Stomach (tissue), 9 donors: ENCODE measurements around the gene ATF7IP. TPM values are rescaled to one million over a fixed set of nuclear protein-coding genes. Genes with fewer than 3 reads are reported as not detected.

ENCODE experiments used
- DNase-seq, 2 donors: peaks; one replicate each; pipeline versions ENCODE4 v3.0.0 to v3.0.0-alpha.2; 2013 to 2019
- H3K27ac ChIP-seq, 5 donors: fragments of 200-600 bp in 4 of 5; sonication (generic) in 4 of 5; one replicate each; pipeline ENCODE4 v1.5.1; 2013 to 2019; ENCODE audit warnings: mild to moderate bottlenecking in 1 of 5, moderate library complexity in 1 of 5
- H3K27me3 ChIP-seq, 3 donors: fragments of 200-600 bp; sonication (generic); one replicate each; pipeline ENCODE4 v1.5.1; 2017 to 2019; ENCODE audit warnings: mixed run types in 1 of 3
- H3K36me3 ChIP-seq, 4 donors: fragments of 200-600 bp; sonication (generic); 1 replicate in 3 of 4; 2 replicates in 1 of 4; pipeline ENCODE4 v1.5.1; 2016 to 2019
- H3K4me1 ChIP-seq, 4 donors: fragments of 200-600 bp; sonication (generic); one replicate each; pipeline ENCODE4 v1.5.1; 2016 to 2019
- H3K4me3 ChIP-seq, 4 donors: fragments of 200-600 bp; sonication (generic) in 3 of 4; one replicate each; pipeline ENCODE4 v1.5.1; 2016 to 2019; ENCODE audit warnings: mild to moderate bottlenecking in 1 of 4
- H3K9me3 ChIP-seq, 4 donors: fragments of 200-600 bp; sonication (generic); one replicate each; pipeline ENCODE4 v1.5.1; 2016 to 2019
- CTCF ChIP-seq, 7 experiments: fragments of 450-650 bp in 4 of 7; fragments of 200-600 bp in 3 of 7; sonication (generic) in 3 of 7; IDR thresholded peaks; one replicate each; pipeline ENCODE4 v1.5.1; 2016 to 2019; ENCODE audit warnings: antibody characterized with exemption in 7 of 7, control low read depth in 2 of 7, mild to moderate bottlenecking in 1 of 7
- EP300 ChIP-seq: sonication (generic); formaldehyde crosslinking; IDR thresholded peaks from one replicate; pipeline ENCODE4 v1.6.1; 2017; ENCODE audit warnings: antibody characterized with exemption
- POLR2A ChIP-seq, 4 donors: fragments of 450-650 bp; IDR thresholded peaks; one replicate each; pipeline ENCODE4 v1.6.1; 2016; ENCODE audit warnings: antibody characterized with exemption in 4 of 4, control low read depth in 2 of 4, mild to moderate bottlenecking in 1 of 4, moderate library complexity in 1 of 4
- POLR2AphosphoS5 ChIP-seq, 3 donors: sonication (generic); formaldehyde crosslinking; IDR thresholded peaks; one replicate each; pipeline ENCODE4 v1.6.1; 2016; ENCODE audit warnings: antibody characterized with exemption in 3 of 3
- WGBS, 5 donors: extraction: QIAGEN DNeasy Blood & Tissue Kit in 3 of 5; methylation state at CpG; one replicate each; pipeline versions ENCODE4 v1.1.5 to v1.1.7; 2013 to 2018; 5-methylcytosine and 5-hydroxymethylcytosine counted together
- intact Hi-C: fragments of 100-400 bp; cut with DNase I; formaldehyde crosslinking; loops from one replicate; pipeline ENCODE4 v1.15.1; 2023; ENCODE audit warnings: low total_unique reads
- polyA plus RNA-seq, 3 donors: library from polyadenylated mRNA; stranded (reverse); fragments of 200-250 nt; gene quantifications; one replicate each; pipeline ENCODE4 v1.2.3, GENCODE V29; 2013
- total RNA-seq, 5 donors: library from RNA; depleted of rRNA; stranded (reverse); fragments of >200 nt; gene quantifications; one replicate each; pipeline versions ENCODE4 v1.1.0 to v1.2.3, GENCODE V29; 2014 to 2016
- donor health status: healthy with polysubstance abuse.
- donor health status: Bipolar disorder and iron deficiency.
- donor health status: healthy.

ATF7IP gene
- total and polyA plus RNA-seq, 8 donors: 4.9 to 91.0 (median 49.8) TPM

DNA sequence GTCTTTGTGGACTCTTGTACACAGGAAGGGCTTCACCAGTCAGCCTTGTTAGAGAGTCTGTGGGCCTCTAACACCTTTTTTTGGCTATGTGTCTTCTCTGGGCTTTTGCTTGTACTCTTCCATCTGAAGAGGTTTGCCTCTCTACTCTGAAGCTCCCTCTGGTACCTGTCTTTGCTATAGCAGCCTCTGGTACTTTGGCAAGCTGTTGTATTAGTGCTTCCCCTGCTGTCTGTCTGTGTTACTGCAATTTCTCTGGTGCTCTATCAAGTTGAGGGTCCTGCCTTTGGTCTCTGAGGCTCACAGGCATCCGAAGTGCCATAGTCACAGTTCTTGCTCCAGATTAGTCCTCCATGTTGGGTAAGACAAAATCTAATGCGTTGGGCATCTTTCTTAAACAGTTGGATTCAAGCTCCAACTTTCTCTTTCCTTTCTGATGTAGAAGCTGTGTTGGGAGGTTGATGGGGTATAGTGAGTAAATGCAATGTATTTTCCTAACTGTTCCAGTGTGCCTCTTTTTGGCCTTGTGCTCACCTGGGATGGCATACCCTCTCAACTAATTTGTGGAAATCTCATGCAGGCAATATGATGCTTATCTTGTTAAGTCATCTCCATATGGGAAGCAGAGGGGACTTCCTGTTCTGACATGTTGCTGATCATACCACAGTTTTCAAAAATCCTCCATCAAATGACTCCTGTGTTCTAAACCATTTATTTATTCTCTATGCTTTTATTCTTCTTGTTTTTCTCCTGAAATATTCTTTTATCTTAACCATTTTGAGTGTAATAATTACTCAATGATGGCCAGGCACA is 88.8 kb downstream of the ATF7IP start:
- no peaks in the 10 kb centered on the region for H3K9me3 ChIP-seq
- DNase-seq: peak in 1 of 2 donors; percentile 61
- no peak overlapping the region for H3K4me3 ChIP-seq
- peaks cover 7 to 79% (median 61%) of the 10 kb centered on the region in 4 donors for H3K36me3 ChIP-seq
- no peaks in the 10 kb centered on the region for H3K27me3 ChIP-seq
- peaks cover 0 to 36% (median 8%) of the 10 kb centered on the region in 4 donors for H3K4me1 ChIP-seq
- no peak overlapping the region for H3K27ac ChIP-seq
- intact Hi-C loops: no loop called here
- peak in 5 of 7 experiments; percentile 18 to 74 (median 34) for TF ChIP-seq CTCF (IDR thresholded peaks at IDR 0.05)
- no peak for TF ChIP-seq EP300
- no peak for TF ChIP-seq POLR2AphosphoS5 (IDR thresholded peaks at IDR 0.05)
- no peak for TF ChIP-seq POLR2A (IDR thresholded peaks at IDR 0.05)
- 70 to 88% (median 74%) methylated on average over 2 of the region's 2 CpGs for WGBS, 5 donors

DNA sequence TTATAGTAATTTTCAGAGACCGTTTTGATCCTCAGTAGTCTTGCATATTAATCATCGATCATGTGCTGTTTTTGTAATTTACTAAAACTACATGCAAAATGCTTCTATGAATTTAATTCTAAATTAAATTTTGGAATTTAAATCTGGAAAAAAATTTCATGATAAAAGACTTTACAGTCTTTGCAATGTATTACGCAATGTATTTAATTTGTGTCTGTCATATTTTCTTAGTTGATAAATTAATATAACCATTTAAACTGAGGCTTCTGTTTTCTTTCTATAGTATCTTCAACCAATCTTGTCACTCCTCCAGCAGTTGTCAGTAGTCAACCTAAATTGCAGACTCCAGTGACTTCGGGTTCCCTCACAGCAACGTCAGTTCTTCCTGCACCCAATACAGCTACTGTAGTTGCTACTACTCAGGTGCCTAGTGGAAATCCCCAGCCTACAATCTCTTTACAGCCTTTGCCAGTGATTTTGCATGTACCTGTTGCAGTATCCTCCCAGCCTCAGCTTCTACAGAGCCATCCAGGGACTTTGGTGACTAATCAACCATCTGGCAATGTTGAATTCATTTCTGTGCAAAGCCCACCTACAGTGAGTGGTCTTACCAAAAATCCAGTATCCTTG is 94.8 kb downstream of the ATF7IP start:
- DNase-seq: peak in 1 of 2 donors; percentile 4
- no peaks in the 10 kb centered on the region for H3K27me3 ChIP-seq
- H3K36me3 ChIP-seq: peaks cover 13 to 72% (median 59%) of the 10 kb centered on the region in 4 donors
- H3K27ac ChIP-seq: no peak overlapping the region
- WGBS, 5 donors: 87 to 96% (median 95%) methylated on average over 5 of the region's 5 CpGs
- no peak overlapping the region for H3K4me3 ChIP-seq
- no peaks in the 10 kb centered on the region for H3K9me3 ChIP-seq
- H3K4me1 ChIP-seq: peaks cover 0 to 6% (median 0%) of the 10 kb centered on the region in 4 donors
- no peak for TF ChIP-seq POLR2AphosphoS5 (IDR thresholded peaks at IDR 0.05)
- TF ChIP-seq CTCF (IDR thresholded peaks at IDR 0.05): no peak
- no peak for TF ChIP-seq EP300
- TF ChIP-seq POLR2A (IDR thresholded peaks at IDR 0.05): no peak
- intact Hi-C loops: no loop called here

- peaks cover 9 to 58% (median 46%) of the 10 kb centered on the region in 4 donors for H3K9me3 ChIP-seq
These were observed 106.0 kb downstream of the ATF7IP start for GRCh38 chr12:14471497-14471896.

More at GRCh38 chr12:14471497-14471896, 106.0 kb downstream of the ATF7IP start:
- H3K4me1 ChIP-seq: no peaks in the 10 kb centered on the region
- intact Hi-C loops: no loop called here
- no peak overlapping the region for H3K27ac ChIP-seq
- no peak overlapping the region for H3K4me3 ChIP-seq
- TF ChIP-seq CTCF (IDR thresholded peaks at IDR 0.05) (no peak), EP300 (no peak), POLR2AphosphoS5 (IDR thresholded peaks at IDR 0.05) (no peak), POLR2A (IDR thresholded peaks at IDR 0.05) (no peak)
- WGBS, 5 donors: 88 to 100% (median 96%) methylated on average over 1 of the region's 1 CpG
- H3K36me3 ChIP-seq: peaks cover 22 to 99% (median 92%) of the 10 kb centered on the region in 4 donors
- DNase-seq: no peak
- H3K27me3 ChIP-seq: no peaks in the 10 kb centered on the region
